Spleen (tissue), 11 donors: Measurements from ENCODE around the gene TREH. TPM values are rescaled to one million over a fixed set of nuclear protein-coding genes. Genes with fewer than 3 reads are reported as not detected.

Experiments
- DNase-seq: peaks from one replicate; pipeline ENCODE4 v3.0.0-alpha.2; 2020
- H3K27ac ChIP-seq, 8 donors: fragments of 200-600 bp; sonication (generic) in 7 of 8; 1 replicate in 4 of 8; 2 replicates in 4 of 8; pipeline versions ENCODE4 v1.5.0 to v1.8.0; 2016 to 2021; ENCODE audit warnings: inconsistent platforms in 4 of 8, mild to moderate bottlenecking in 4 of 8, moderate library complexity in 1 of 8
- H3K27me3 ChIP-seq, 7 donors: fragments of 200-600 bp; sonication (generic) in 6 of 7; replicated peaks in 1 of 7; 1 replicate in 4 of 7; 2 replicates in 3 of 7; pipeline versions ENCODE4 v1.5.0 to v1.8.0; 2016 to 2021; ENCODE audit warnings: inconsistent platforms in 3 of 7, mild to moderate bottlenecking in 1 of 7
- H3K36me3 ChIP-seq, 6 donors: fragments of 200-600 bp; sonication (generic) in 5 of 6; 1 replicate in 4 of 6; 2 replicates in 2 of 6; pipeline versions ENCODE4 v1.5.0 to v1.8.0; 2016 to 2021; ENCODE audit warnings: inconsistent platforms in 2 of 6
- H3K4me1 ChIP-seq, 6 donors: fragments of 200-600 bp; sonication (generic) in 5 of 6; 1 replicate in 3 of 6; 2 replicates in 3 of 6; pipeline versions ENCODE4 v1.5.0 to v1.8.0; 2016 to 2021; ENCODE audit warnings: inconsistent platforms in 3 of 6
- H3K4me3 ChIP-seq, 8 donors: fragments of 200-600 bp; sonication (generic) in 7 of 8; 1 replicate in 4 of 8; 2 replicates in 4 of 8; pipeline versions ENCODE4 v1.5.0 to v1.8.0; 2016 to 2021; ENCODE audit warnings: inconsistent platforms in 4 of 8, mild to moderate bottlenecking in 4 of 8, moderate library complexity in 2 of 8
- H3K9me3 ChIP-seq, 8 donors: fragments of 200-600 bp; sonication (generic) in 7 of 8; 1 replicate in 4 of 8; 2 replicates in 4 of 8; pipeline versions ENCODE4 v1.5.0 to v1.8.0; 2016 to 2021; ENCODE audit warnings: inconsistent platforms in 4 of 8
- POLR2A ChIP-seq, 3 donors: fragments of 450-650 bp; IDR thresholded peaks; one replicate each; pipeline ENCODE4 v1.5.1; 2017; ENCODE audit warnings: antibody characterized with exemption in 3 of 3, mild to moderate bottlenecking in 1 of 3
- POLR2AphosphoS5 ChIP-seq, 3 donors: sonication (generic); formaldehyde crosslinking; IDR thresholded peaks; one replicate each; pipeline ENCODE4 v1.5.1; 2017; ENCODE audit warnings: antibody characterized with exemption in 3 of 3
- WGBS, 5 donors: extraction: QIAGEN DNeasy Blood & Tissue Kit in 3 of 5; methylation state at CpG; one replicate each; pipeline versions ENCODE4 v1.1.5 to v1.1.7; 2013 to 2018; 5-methylcytosine and 5-hydroxymethylcytosine counted together
- intact Hi-C: fragments of 100-400 bp; cut with DNase I; formaldehyde crosslinking; loops from one replicate; pipeline ENCODE4 v1.15.0; 2023; ENCODE audit warnings: low total_unique reads
- polyA plus RNA-seq, 3 donors: library from polyadenylated mRNA; stranded (reverse); fragments of 200-250 nt; gene quantifications; one replicate each; pipeline ENCODE4 v1.2.1, GENCODE V29; 2013
- total RNA-seq, 7 donors: library from RNA; depleted of rRNA in 3 of 7; stranded (reverse); fragments of >200 nt in 3 of 7; fragmentation: NEBNext Ultra II Directional in 4 of 7; extraction: Animal tissue kit (Norgen Biotek cat#: 25700) in 4 of 7; gene quantifications; one replicate each; pipeline versions ENCODE4 v1.1.0 to v1.2.1, GENCODE V29; 2016 to 2021
- TF ChIP-seq, protein P1 (sequence below), 11 experiments: fragments of 200-600 bp in 7 of 11; fragments of 450-650 bp in 4 of 11; sonication (generic) in 4 of 11; IDR thresholded peaks in 8 of 11; conservative IDR thresholded peaks in 3 of 11; 1 replicate in 7 of 11; 2 replicates in 4 of 11; pipeline versions ENCODE4 v1.4.0 to v1.8.0; 2016 to 2021; ENCODE audit warnings: antibody characterized with exemption in 11 of 11, inconsistent platforms in 4 of 11, mild to moderate bottlenecking in 1 of 11
- donor health status: healthy with polysubstance abuse.
- donor health status: DM: no; HTN: no; CAD: no; lungs with moderate emphysema.
- donor health status: DM: no; HTN: no; CAD: no.
- donor health status: Bipolar disorder and iron deficiency.
- donor health status: healthy.
- donor health status: DM: no; HTN: no; CAD: no.
- donor health status: DM: yes; HTN: yes; CAD: no.

Gene TREH
- total and polyA plus RNA-seq, 10 donors: 0.33 to 2.3 (median 2.0) TPM; not detected in 7

- WGBS, 5 donors: 82 to 97% (median 90%) methylated on average over 7 of the region's 7 CpGs; no CpG with 5 or more reads in 1 of the 5 donors
- H3K9me3 ChIP-seq: no peaks in the 10 kb centered on the region
- H3K4me1 ChIP-seq: peaks cover 0 to 6% (median 0%) of the 10 kb centered on the region in 6 donors
- no peak for DNase-seq
- peak overlapping the region in 1 of 8 donors; percentile 2 for H3K27ac ChIP-seq
- no peaks in the 10 kb centered on the region for H3K27me3 ChIP-seq
- H3K4me3 ChIP-seq: no peak overlapping the region
- TF ChIP-seq POLR2AphosphoS5 (IDR thresholded peaks at IDR 0.05) (no peak), POLR2A (IDR thresholded peaks at IDR 0.05) (no peak)
- TF ChIP-seq, protein P1, sequence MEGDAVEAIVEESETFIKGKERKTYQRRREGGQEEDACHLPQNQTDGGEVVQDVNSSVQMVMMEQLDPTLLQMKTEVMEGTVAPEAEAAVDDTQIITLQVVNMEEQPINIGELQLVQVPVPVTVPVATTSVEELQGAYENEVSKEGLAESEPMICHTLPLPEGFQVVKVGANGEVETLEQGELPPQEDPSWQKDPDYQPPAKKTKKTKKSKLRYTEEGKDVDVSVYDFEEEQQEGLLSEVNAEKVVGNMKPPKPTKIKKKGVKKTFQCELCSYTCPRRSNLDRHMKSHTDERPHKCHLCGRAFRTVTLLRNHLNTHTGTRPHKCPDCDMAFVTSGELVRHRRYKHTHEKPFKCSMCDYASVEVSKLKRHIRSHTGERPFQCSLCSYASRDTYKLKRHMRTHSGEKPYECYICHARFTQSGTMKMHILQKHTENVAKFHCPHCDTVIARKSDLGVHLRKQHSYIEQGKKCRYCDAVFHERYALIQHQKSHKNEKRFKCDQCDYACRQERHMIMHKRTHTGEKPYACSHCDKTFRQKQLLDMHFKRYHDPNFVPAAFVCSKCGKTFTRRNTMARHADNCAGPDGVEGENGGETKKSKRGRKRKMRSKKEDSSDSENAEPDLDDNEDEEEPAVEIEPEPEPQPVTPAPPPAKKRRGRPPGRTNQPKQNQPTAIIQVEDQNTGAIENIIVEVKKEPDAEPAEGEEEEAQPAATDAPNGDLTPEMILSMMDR (IDR thresholded peaks at IDR 0.05 in 8 of 11, conservative IDR thresholded peaks at IDR 0.05 in 3 of 11): no peak
- intact Hi-C loops: no loop called here
- peaks cover 0 to 99% (median 25%) of the 10 kb centered on the region in 6 donors for H3K36me3 ChIP-seq
Measured at GRCh38 chr11:118643995-118644345, 35.5 kb downstream of the TREH start.

DNA sequence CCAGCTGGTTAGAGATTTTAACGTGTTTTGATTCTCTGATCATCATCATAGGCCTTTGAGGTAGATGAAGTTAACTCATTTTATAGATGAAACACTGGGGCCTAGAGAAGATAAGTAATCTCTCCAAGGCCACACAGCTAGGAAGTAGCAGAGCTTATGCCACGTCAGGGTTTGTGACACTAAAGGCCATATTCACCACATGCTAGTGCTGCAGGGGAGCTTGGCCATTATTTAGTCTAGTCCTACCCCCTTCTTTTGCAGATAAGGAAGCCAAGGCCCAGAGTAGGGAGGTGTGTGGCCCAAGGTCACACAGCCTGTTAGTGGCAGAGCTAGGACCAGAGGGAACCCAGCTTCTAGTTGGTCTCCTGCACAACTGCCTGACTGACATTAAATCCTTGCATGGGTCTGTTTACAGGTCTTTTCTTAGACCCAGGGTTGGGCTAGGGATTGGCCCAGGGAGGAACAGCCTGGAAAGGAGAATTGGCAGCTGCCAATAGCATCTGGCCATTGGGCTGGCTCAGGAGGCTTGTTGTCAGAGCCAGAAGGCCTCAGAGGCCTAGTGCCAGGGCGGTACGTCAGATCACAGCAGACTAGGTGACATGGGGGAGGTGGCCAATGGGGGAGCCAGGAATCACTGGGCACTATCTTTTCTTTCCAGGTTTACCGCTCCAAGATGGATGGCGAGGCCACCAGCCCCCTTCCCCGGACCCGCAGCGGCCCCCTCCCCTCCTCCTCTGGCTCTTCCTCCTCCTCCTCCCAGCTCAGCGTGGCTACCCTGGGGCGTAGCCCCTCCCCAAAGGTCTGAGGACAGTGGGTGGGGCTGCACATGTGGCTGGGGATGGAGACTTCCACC is 36.1 kb downstream of the TREH start:
- Histone ChIP-seq H3K4me3 (no peak overlapping the region), H3K36me3 (peaks cover 0 to 99% (median 25%) of the 10 kb centered on the region in 6 donors), H3K4me1 (peaks cover 0 to 6% (median 0%) of the 10 kb centered on the region in 6 donors), H3K27ac (peak overlapping the region in 3 of 8 donors; percentile 2 to 24 (median 15)), H3K27me3 (no peaks in the 10 kb centered on the region), H3K9me3 (no peaks in the 10 kb centered on the region)
- TF ChIP-seq POLR2A (IDR thresholded peaks at IDR 0.05) (no peak), POLR2AphosphoS5 (IDR thresholded peaks at IDR 0.05) (no peak)
- TF ChIP-seq, protein P1 (IDR thresholded peaks at IDR 0.05 in 8 of 11, conservative IDR thresholded peaks at IDR 0.05 in 3 of 11): no peak
- intact Hi-C loops: no loop called here
- WGBS, 5 donors: 74 to 90% (median 78%) methylated on average over 11 of the region's 11 CpGs
- no peak for DNase-seq

DNA sequence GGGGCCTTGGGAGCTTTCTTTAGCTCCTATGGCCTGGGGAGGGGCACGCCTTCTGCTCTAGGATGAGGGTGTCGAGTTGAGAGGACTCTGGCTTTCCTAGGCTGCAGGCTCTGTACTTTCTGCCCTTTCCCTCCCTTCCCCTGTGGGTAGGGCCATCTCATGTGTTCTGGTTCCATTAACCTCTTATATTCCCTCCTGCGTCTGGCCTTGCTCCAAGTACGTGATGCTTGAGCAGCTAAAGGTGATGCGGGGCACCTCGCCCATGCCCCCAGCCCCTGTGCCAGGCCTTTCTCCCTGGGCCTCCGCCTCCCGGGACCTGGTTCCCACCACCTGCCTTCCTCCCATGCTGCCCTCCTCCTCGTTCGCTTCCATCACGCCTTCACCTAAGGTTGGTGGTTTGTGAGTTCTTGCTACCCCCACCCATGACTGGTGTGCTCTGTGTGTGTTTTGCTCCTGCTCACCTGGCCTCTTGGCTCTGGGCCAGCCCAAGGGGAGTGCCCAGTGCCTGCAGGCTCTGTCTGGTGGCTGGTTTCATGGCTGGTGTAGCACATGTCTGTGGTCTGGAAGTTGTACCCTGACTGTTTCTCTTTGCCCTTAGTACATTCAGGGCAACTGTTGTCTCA is 37.9 kb downstream of the TREH start:
- no peak overlapping the region for H3K4me3 ChIP-seq
- no peak for DNase-seq
- H3K36me3 ChIP-seq: peaks cover 0 to 100% (median 29%) of the 10 kb centered on the region in 6 donors
- H3K9me3 ChIP-seq: no peaks in the 10 kb centered on the region
- peaks cover 0 to 6% (median 0%) of the 10 kb centered on the region in 6 donors for H3K4me1 ChIP-seq
- TF ChIP-seq POLR2A (IDR thresholded peaks at IDR 0.05) (no peak), POLR2AphosphoS5 (IDR thresholded peaks at IDR 0.05) (no peak)
- TF ChIP-seq, protein P1 (IDR thresholded peaks at IDR 0.05 in 8 of 11, conservative IDR thresholded peaks at IDR 0.05 in 3 of 11): no peak
- 86 to 94% (median 90%) methylated on average over 11 of the region's 11 CpGs for WGBS, 5 donors
- H3K27ac ChIP-seq: no peak overlapping the region
- intact Hi-C loops: no loop called here
- H3K27me3 ChIP-seq: no peaks in the 10 kb centered on the region
